OCI-LY1 (cell line): ENCODE data around the gene YBEY.
"Not testable (repeated sequence)": the region's sequence is repeated elsewhere in the genome, so short reads cannot be mapped to it uniquely, and the experiment has no call there.

Source experiments
- H2AFZ ChIP-seq: fragments of 200-600 bp; sonication (generic), shearing (Covaris generic); 2 replicates; pipeline ENCODE4 v1.6.0; 2014; ENCODE audit warnings: antibody characterized with exemption, mild to moderate bottlenecking, low read length
- H3F3A ChIP-seq: fragments of 200-600 bp; sonication (generic), shearing (Covaris generic); 2 replicates; pipeline ENCODE4 v1.6.0; 2014; ENCODE audit warnings: mild to moderate bottlenecking, antibody characterized with exemption, low read length, moderate library complexity; ENCODE audit not compliant: insufficient read depth
- H3K27ac ChIP-seq: fragments of 200-600 bp; sonication (generic); 2 replicates; pipeline ENCODE4 v1.5.1; 2014; ENCODE audit warnings: low read length, mixed run types, mild to moderate bottlenecking, low read depth; ENCODE audit not compliant: poor library complexity, severe bottlenecking
- H3K27me3 ChIP-seq: fragments of 200-600 bp; sonication (generic); 2 replicates; pipeline ENCODE4 v1.6.0; 2014; ENCODE audit warnings: antibody characterized with exemption, mild to moderate bottlenecking, low read length, moderate library complexity; ENCODE audit not compliant: insufficient read depth
- H3K36me3 ChIP-seq: fragments of 200-600 bp; sonication (generic); 2 replicates; pipeline ENCODE4 v1.6.1; 2014; ENCODE audit warnings: mild to moderate bottlenecking, antibody characterized with exemption, low read length, moderate library complexity, mixed read lengths; ENCODE audit not compliant: insufficient read depth
- H3K4me1 ChIP-seq: fragments of 200-600 bp; sonication (generic); 2 replicates; pipeline ENCODE4 v1.5.1; 2014; ENCODE audit warnings: mild to moderate bottlenecking, low read length, moderate library complexity; ENCODE audit not compliant: insufficient read depth, severe bottlenecking
- H3K4me2 ChIP-seq: fragments of 200-600 bp; sonication (generic), shearing (Covaris generic); 2 replicates; pipeline ENCODE4 v1.6.1; 2014; ENCODE audit warnings: low read length
- H3K4me3 ChIP-seq: fragments of 200-600 bp; sonication (generic); 2 replicates; pipeline ENCODE4 v1.5.1; 2014; ENCODE audit warnings: low read length, low read depth, mild to moderate bottlenecking, mixed read lengths; ENCODE audit not compliant: poor library complexity, severe bottlenecking
- H3K79me2 ChIP-seq: fragments of 200-600 bp; shearing (Covaris generic); 2 replicates; pipeline ENCODE4 v1.6.1; 2016; ENCODE audit warnings: mixed run types, low read length, mixed read lengths; ENCODE audit not compliant: insufficient read depth
- H3K9ac ChIP-seq: fragments of 200-600 bp; sonication (generic), shearing (Covaris generic); 2 replicates; pipeline ENCODE4 v1.6.1; 2014; ENCODE audit warnings: mild to moderate bottlenecking, low read length, mixed read lengths
- H3K9me2 ChIP-seq: fragments of 200-600 bp; sonication (generic), shearing (Covaris generic); 2 replicates; pipeline ENCODE4 v1.6.1; 2014; ENCODE audit warnings: low read depth, mild to moderate bottlenecking, low read length, mixed read lengths
- H3K9me3 ChIP-seq: fragments of 200-600 bp; shearing (Covaris generic); 2 replicates; pipeline ENCODE4 v1.6.1; 2014; ENCODE audit warnings: low read length, mixed read lengths
- H4K20me1 ChIP-seq: fragments of 200-600 bp; sonication (generic), shearing (Covaris generic); 2 replicates; pipeline ENCODE4 v1.6.0; 2016; ENCODE audit warnings: mild to moderate bottlenecking, low read length; ENCODE audit not compliant: insufficient read depth
- CTCF ChIP-seq: fragments of 200-600 bp; sonication (generic), shearing (Covaris generic); IDR thresholded peaks from 2 replicates; pipeline ENCODE4 v1.5.1; 2017; ENCODE audit warnings: mild to moderate bottlenecking, antibody characterized with exemption, low read length, moderate library complexity, mixed read lengths
- EZH2 ChIP-seq: fragments of 200-600 bp; sonication (generic), shearing (Covaris generic); IDR thresholded peaks from 2 replicates; pipeline ENCODE4 v1.8.0; 2017; ENCODE audit warnings: borderline replicate concordance, mixed run types, mild to moderate bottlenecking, antibody characterized with exemption, low read length, moderate library complexity, mixed read lengths

The YBEY gene

GRCh38 chr21:46285761-46286647 lies at the start of gene YBEY:
Gene YBEY, plus strand, starts transcription at chr21:46286342. Its CDS starts 572 bp downstream, at chr21:46286914.
- peaks cover 23% of the 10 kb centered on the region for H3K36me3 ChIP-seq
- H3F3A ChIP-seq = no peaks in the 10 kb centered on the region; the same call in 1 of the 2 replicates
- peak within 1 kb of the TSS; percentile 77 for H3K27ac ChIP-seq
- peak within 1 kb of the TSS; percentile 94 for H3K9ac ChIP-seq
- H3K27me3 ChIP-seq = no peaks in the 10 kb centered on the region
- H3K9me2 ChIP-seq = no peaks in the 10 kb centered on the region
- H3K4me2 ChIP-seq = peak within 1 kb of the TSS; percentile 93
- H3K9me3 ChIP-seq = no peaks in the 10 kb centered on the region
- peaks cover 46% of the 10 kb centered on the region for H3K4me1 ChIP-seq
- H3K4me3 ChIP-seq = peak within 1 kb of the TSS; percentile 94
- H4K20me1 ChIP-seq = no peaks in the 10 kb centered on the region
- TF ChIP-seq CTCF (peak; percentile 31; the same call in 1 of the 2 replicates), EZH2 (no peak)
- peaks cover 34% of the 10 kb centered on the region for H3K79me2 ChIP-seq
- no peak within 1 kb of the TSS for H2AFZ ChIP-seq

DNA sequence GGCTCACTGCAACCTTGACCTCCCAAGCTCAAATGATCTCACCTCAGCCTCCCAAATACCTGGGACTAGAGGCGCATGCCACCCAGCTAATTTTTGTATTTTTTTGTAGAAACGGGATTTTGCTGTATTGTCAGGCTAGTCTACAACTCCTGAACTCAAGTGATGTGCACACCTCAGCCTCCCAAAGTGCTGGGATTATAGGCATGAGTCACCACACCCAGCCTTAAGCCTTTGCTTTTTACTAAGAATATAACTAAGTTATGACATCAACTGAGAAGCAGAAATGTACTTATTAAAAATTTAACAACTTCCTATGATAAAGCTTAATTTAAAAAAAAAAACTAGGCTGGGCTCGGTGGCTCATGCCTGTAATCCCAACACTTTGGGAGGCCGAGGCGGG lies 48.7 kb upstream of the YBEY start:
- H3K79me2 ChIP-seq = no peaks in the 10 kb centered on the region
- no peak overlapping the region for H3K27ac ChIP-seq
- TF ChIP-seq CTCF (no peak), EZH2 (no peak)
- H3K4me1 ChIP-seq = no peaks in the 10 kb centered on the region
- H3K27me3 ChIP-seq = no peaks in the 10 kb centered on the region
- no peaks in the 10 kb centered on the region for H4K20me1 ChIP-seq
- H3F3A ChIP-seq = no peaks in the 10 kb centered on the region
- H3K4me2 ChIP-seq = no peak overlapping the region
- no peaks in the 10 kb centered on the region for H3K9me3 ChIP-seq
- no peak overlapping the region for H2AFZ ChIP-seq
- H3K9me2 ChIP-seq = no peaks in the 10 kb centered on the region
- H3K9ac ChIP-seq = no peak overlapping the region
- H3K4me3 ChIP-seq = no peak overlapping the region
- H3K36me3 ChIP-seq = peaks cover 95% of the 10 kb centered on the region

- no peak overlapping the region for H3K9ac ChIP-seq
- no peaks in the 10 kb centered on the region for H3K9me3 ChIP-seq
- H3K4me1 ChIP-seq = no peaks in the 10 kb centered on the region
- H2AFZ ChIP-seq = no peak overlapping the region
- TF ChIP-seq EZH2 = no peak
- no peak for TF ChIP-seq CTCF
- H3K36me3 ChIP-seq = peaks cover 95% of the 10 kb centered on the region
- no peak overlapping the region for H3K4me3 ChIP-seq
- H3K27ac ChIP-seq = no peak overlapping the region
- no peaks in the 10 kb centered on the region for H3K79me2 ChIP-seq
- H3F3A ChIP-seq = no peaks in the 10 kb centered on the region
- no peak overlapping the region for H3K4me2 ChIP-seq
- no peaks in the 10 kb centered on the region for H4K20me1 ChIP-seq
- no peaks in the 10 kb centered on the region for H3K27me3 ChIP-seq
- no peaks in the 10 kb centered on the region for H3K9me2 ChIP-seq
Measured at GRCh38 chr21:46239817-46240325, 46.3 kb upstream of the YBEY start.

- peaks cover 95% of the 10 kb centered on the region for H3K36me3 ChIP-seq
- H3K9me3 ChIP-seq, H2AFZ ChIP-seq, H3K4me1 ChIP-seq, H3K4me3 ChIP-seq, H3K9me2 ChIP-seq, H3K27me3 ChIP-seq, H4K20me1 ChIP-seq, H3K27ac ChIP-seq, H3F3A ChIP-seq, H3K4me2 ChIP-seq, H3K79me2 ChIP-seq, H3K9ac ChIP-seq: not testable (repeated sequence)
Measured at GRCh38 chr21:46241577-46241976, 44.6 kb upstream of the YBEY start.
